Hepatocyte (in vitro differentiated cells): ENCODE measurements around the gene KCNB1. TPM values are rescaled to one million over a fixed set of nuclear protein-coding genes. Genes with fewer than 3 reads are reported as not detected.

Experiments used
- DNase-seq: peaks from one replicate; pipeline ENCODE4 v3.0.0-alpha.2; 2016; ENCODE audit warnings: low spot score
- H2AFZ ChIP-seq: fragments of 200-600 bp; sonication (generic); 2 replicates; pipeline ENCODE4 v1.6.0; 2016; ENCODE audit warnings: antibody characterized with exemption, mild to moderate bottlenecking
- H3K27ac ChIP-seq: fragments of 200-600 bp; sonication (generic); 2 replicates; pipeline ENCODE4 v1.5.1; 2016; ENCODE audit warnings: mild to moderate bottlenecking
- H3K27me3 ChIP-seq: fragments of 200-600 bp; sonication (generic); 2 replicates; pipeline ENCODE4 v1.6.1; 2016
- H3K36me3 ChIP-seq: fragments of 200-600 bp; sonication (generic); replicated peaks from 2 replicates; pipeline ENCODE4 v1.5.1; 2016; ENCODE audit warnings: low read depth; ENCODE audit not compliant: insufficient read depth
- H3K4me1 ChIP-seq: fragments of 200-600 bp; sonication (generic); 2 replicates; pipeline ENCODE4 v1.5.1; 2016; ENCODE audit warnings: mild to moderate bottlenecking, moderate library complexity; ENCODE audit not compliant: insufficient read depth
- H3K4me2 ChIP-seq: fragments of 200-600 bp; sonication (generic); 2 replicates; pipeline ENCODE4 v1.6.0; 2016
- H3K4me3 ChIP-seq: fragments of 200-600 bp; sonication (generic); 2 replicates; pipeline ENCODE4 v1.5.1; 2016; ENCODE audit warnings: mild to moderate bottlenecking
- H3K79me2 ChIP-seq: fragments of 200-600 bp; sonication (generic); 2 replicates; pipeline ENCODE4 v1.6.0; 2017; ENCODE audit warnings: mild to moderate bottlenecking
- H3K9me2 ChIP-seq: fragments of 200-600 bp; sonication (generic); replicated peaks from 2 replicates; pipeline ENCODE4 v1.6.0; 2017; ENCODE audit warnings: mild to moderate bottlenecking; ENCODE audit not compliant: insufficient read depth
- H3K9me3 ChIP-seq: fragments of 200-600 bp; sonication (generic); 2 replicates; pipeline ENCODE4 v1.5.1; 2016; ENCODE audit warnings: low read depth, mild to moderate bottlenecking
- H4K20me1 ChIP-seq: fragments of 200-600 bp; sonication (generic); 2 replicates; pipeline ENCODE4 v1.6.0; 2016; ENCODE audit warnings: mild to moderate bottlenecking; ENCODE audit not compliant: insufficient read depth, poor library complexity, severe bottlenecking
- EZH2 ChIP-seq: fragments of 200-600 bp; sonication (generic); IDR thresholded peaks from 2 replicates; pipeline ENCODE4 v1.6.1; 2016; ENCODE audit warnings: antibody characterized with exemption, mild to moderate bottlenecking, borderline replicate concordance
- EZH2phosphoT487 ChIP-seq: fragments of 200-600 bp; sonication (generic); IDR thresholded peaks from one replicate; pipeline ENCODE4 v1.6.1; 2018; ENCODE audit warnings: antibody characterized with exemption, mild to moderate bottlenecking, low read depth, moderate library complexity; ENCODE audit not compliant: unreplicated experiment, severe bottlenecking
- WGBS: methylation state at CpG from one replicate; pipeline ENCODE4 v1.1.6; 2016; ENCODE audit warnings: low lambda C conversion rate; ENCODE audit errors: missing lambda C conversion rate; 5-methylcytosine and 5-hydroxymethylcytosine counted together
- polyA plus RNA-seq: library from polyadenylated mRNA; unstranded; fragments of >200 nt; fragmentation: Nextera tagmentation; extraction: Ambion mirVana; gene quantifications from 2 replicates; pipeline ENCODE4 v1.2.1, GENCODE V29; 2016
- total RNA-seq: library from RNA; depleted of rRNA; stranded (reverse); fragments of >200 nt; gene quantifications from 2 replicates; pipeline ENCODE4 v1.2.3, GENCODE V29; 2014
- TF ChIP-seq, protein P1 (sequence below): fragments of 200-600 bp; sonication (generic); IDR thresholded peaks from 2 replicates; pipeline ENCODE4 v1.5.1; 2016; ENCODE audit warnings: antibody characterized with exemption, mild to moderate bottlenecking; ENCODE audit not compliant: poor library complexity

Gene KCNB1
- total and polyA plus RNA-seq, 2 experiments from 2014 or later, result 0.37 to 1.5 TPM

DNA sequence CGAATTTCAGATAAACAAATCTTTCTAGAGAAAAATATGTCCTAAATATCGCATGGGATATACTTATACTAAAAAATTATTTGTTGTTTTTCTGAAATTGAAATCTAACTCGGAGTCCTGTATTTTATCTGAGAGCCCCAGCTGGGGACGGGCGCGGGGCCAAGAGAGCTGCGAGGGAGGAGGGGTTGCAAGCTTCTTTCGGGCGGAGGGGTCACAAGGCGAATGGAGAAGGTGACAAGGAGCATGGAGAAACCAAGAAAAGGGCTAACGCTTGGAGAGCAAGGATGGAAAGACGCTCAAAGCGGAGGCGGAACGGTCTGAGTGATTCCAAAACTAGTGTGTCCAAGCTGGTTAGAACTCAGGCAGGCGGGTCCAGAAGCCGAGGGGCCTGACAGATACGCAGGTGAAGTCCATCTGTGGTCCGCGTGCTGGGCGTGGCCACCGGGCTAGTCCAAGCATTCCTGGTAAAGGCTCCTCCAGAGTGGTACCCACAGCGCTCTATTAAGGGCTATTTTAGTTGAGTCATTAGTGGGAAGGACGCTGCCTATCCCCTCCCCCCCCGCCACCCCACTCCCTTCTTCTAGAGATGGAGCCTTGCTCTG is 163.2 kb downstream of the KCNB1 start:
- Histone ChIP-seq H3K27ac (no peak overlapping the region), H3K27me3 (peaks cover 70% of the 10 kb centered on the region), H3K9me2 (no peaks in the 10 kb centered on the region), H3K4me2 (peak overlapping the region; percentile 92), H3K79me2 (no peaks in the 10 kb centered on the region), H4K20me1 (no peaks in the 10 kb centered on the region), H3K9me3 (no peaks in the 10 kb centered on the region), H3K4me1 (peaks cover 9% of the 10 kb centered on the region), H2AFZ (peak overlapping the region; percentile 49), H3K36me3 (no peaks in the 10 kb centered on the region), H3K4me3 (no peak overlapping the region)
- no peak for DNase-seq
- 47% methylated on average over 25 of the region's 25 CpGs for WGBS
- TF ChIP-seq, protein P1, sequence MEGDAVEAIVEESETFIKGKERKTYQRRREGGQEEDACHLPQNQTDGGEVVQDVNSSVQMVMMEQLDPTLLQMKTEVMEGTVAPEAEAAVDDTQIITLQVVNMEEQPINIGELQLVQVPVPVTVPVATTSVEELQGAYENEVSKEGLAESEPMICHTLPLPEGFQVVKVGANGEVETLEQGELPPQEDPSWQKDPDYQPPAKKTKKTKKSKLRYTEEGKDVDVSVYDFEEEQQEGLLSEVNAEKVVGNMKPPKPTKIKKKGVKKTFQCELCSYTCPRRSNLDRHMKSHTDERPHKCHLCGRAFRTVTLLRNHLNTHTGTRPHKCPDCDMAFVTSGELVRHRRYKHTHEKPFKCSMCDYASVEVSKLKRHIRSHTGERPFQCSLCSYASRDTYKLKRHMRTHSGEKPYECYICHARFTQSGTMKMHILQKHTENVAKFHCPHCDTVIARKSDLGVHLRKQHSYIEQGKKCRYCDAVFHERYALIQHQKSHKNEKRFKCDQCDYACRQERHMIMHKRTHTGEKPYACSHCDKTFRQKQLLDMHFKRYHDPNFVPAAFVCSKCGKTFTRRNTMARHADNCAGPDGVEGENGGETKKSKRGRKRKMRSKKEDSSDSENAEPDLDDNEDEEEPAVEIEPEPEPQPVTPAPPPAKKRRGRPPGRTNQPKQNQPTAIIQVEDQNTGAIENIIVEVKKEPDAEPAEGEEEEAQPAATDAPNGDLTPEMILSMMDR, result no peak
- no peak for TF ChIP-seq EZH2
- no peak for TF ChIP-seq EZH2phosphoT487

DNA sequence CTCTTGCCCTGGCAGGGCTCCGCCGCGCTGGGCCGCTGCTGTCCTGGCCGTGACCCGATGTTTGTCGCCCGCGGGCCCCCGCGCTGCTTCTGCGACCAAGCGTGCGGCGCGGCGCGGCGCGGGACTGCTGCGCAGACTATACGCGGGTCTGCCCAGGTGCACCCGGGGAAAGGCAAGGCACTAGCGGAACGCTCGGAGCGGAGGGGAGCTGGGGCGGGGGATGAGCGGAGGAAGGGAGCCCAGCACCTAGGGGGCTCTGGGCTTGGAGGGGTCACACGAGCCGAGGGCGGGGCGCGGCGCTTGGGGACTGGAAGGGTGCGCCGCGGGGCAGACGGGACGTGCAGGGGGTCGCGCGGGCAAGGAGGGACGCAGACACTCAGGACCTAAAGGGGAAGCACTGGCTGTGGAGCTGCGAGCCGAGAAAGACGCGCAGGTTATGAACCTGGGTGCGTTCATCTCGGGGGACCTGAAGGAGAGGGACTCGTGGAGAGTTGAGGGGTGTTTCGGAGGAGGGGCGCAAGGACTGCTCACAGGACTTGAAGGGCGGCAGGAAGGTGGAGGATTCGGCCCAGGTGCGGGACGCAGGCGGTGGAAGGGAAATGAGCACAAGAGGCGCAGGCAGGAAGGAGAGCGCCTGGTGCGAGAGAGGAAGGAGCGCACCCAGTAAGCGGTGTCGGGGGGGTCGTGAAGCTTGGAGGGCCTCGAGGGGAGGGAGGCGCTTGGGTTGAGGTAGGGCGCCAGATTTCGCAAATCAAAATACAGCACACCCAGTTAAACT is 163.8 kb downstream of the KCNB1 start:
- H3K4me1 ChIP-seq, result peaks cover 9% of the 10 kb centered on the region
- H3K4me2 ChIP-seq, result peak overlapping the region; percentile 92
- H4K20me1 ChIP-seq, result no peaks in the 10 kb centered on the region
- no peaks in the 10 kb centered on the region for H3K79me2 ChIP-seq
- WGBS, result 3% methylated on average over 58 of the region's 70 CpGs
- no peaks in the 10 kb centered on the region for H3K9me3 ChIP-seq
- no peak overlapping the region for H3K27ac ChIP-seq
- H3K27me3 ChIP-seq, result peaks cover 71% of the 10 kb centered on the region
- no peaks in the 10 kb centered on the region for H3K9me2 ChIP-seq
- no peaks in the 10 kb centered on the region for H3K36me3 ChIP-seq
- peak; percentile 96 for TF ChIP-seq EZH2
- TF ChIP-seq, protein P1, result no peak
- TF ChIP-seq EZH2phosphoT487, result peak; percentile 32
- DNase-seq, result peak; percentile 17
- H3K4me3 ChIP-seq, result no peak overlapping the region
- H2AFZ ChIP-seq, result peak overlapping the region; percentile 49

DNA sequence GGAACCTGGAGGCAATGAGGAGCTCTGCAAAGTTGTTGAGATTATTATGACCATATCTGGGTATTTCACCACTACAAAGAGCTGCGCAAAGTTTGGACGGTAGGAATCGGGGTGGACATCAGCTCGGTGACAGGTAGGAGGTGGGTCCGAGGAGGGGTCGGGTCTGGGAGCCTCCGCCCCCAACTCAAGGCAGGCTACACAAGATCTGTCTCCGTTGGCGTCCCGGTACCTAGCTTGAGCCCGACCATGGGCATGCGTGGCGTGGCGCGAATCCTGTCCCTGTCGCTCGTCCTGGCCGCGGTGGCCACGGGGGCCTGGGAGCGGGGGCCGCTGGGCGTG is 164.4 kb downstream of the KCNB1 start:
- no peak for TF ChIP-seq EZH2
- H3K4me2 ChIP-seq, result peak overlapping the region; percentile 92
- H3K27me3 ChIP-seq, result peaks cover 71% of the 10 kb centered on the region
- DNase-seq, result no peak
- H4K20me1 ChIP-seq, result no peaks in the 10 kb centered on the region
- no peaks in the 10 kb centered on the region for H3K79me2 ChIP-seq
- H3K9me3 ChIP-seq, result no peaks in the 10 kb centered on the region
- peak overlapping the region; percentile 49 for H2AFZ ChIP-seq
- H3K36me3 ChIP-seq, result no peaks in the 10 kb centered on the region
- no peak overlapping the region for H3K4me3 ChIP-seq
- no peak overlapping the region for H3K27ac ChIP-seq
- H3K9me2 ChIP-seq, result no peaks in the 10 kb centered on the region
- H3K4me1 ChIP-seq, result peaks cover 9% of the 10 kb centered on the region
- WGBS, result 6% methylated on average over 23 of the region's 23 CpGs

DNA sequence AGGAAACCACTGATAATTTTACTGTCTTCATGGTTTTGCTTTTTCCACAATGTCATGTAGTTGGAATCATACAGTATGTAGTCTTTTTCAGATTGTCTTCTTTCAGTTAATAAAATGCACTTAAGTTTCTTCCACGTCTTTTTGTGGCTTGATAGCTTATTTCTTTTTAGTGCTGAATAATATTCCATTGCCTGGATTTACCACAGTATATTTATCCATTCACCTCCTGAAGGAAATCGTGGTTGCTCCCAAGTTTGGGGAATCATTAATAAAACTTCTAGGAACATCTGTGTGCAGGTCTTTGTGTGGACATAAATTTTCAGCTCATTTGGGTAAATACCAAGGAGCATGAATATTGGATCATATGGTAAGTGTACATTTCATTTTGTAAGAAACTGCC is 165.8 kb downstream of the KCNB1 start:
- Histone ChIP-seq H3K9me2 (no peaks in the 10 kb centered on the region), H3K9me3 (no peaks in the 10 kb centered on the region), H3K4me3 (no peak overlapping the region), H3K27me3 (peaks cover 71% of the 10 kb centered on the region), H3K36me3 (no peaks in the 10 kb centered on the region), H4K20me1 (no peaks in the 10 kb centered on the region), H3K27ac (no peak overlapping the region), H2AFZ (no peak overlapping the region), H3K4me1 (peaks cover 9% of the 10 kb centered on the region), H3K4me2 (no peak overlapping the region), H3K79me2 (no peaks in the 10 kb centered on the region)
- DNase-seq, result no peak
- TF ChIP-seq EZH2phosphoT487 (no peak), EZH2 (no peak)
- WGBS, result 73% methylated on average over 2 of the region's 2 CpGs
